IMR-90 (cell line): Measurements from ENCODE around the gene HDAC8.

Experiments
- CEBPB ChIP-seq: IDR thresholded peaks from 2 replicates; pipeline ENCODE4 v1.6.1; 2012; ENCODE audit warnings: low read depth, low read length, improper control_type of control experiment
- CTCF ChIP-seq: conservative IDR thresholded peaks from 2 replicates; pipeline ENCODE4 v1.5.1; 2012; ENCODE audit warnings: mild to moderate bottlenecking, low read depth, low read length, improper control_type of control experiment
- SMC3 ChIP-seq: fragments of 150-350 bp; IDR thresholded peaks from 2 replicates; pipeline ENCODE4 v1.6.1; 2016; ENCODE audit warnings: low read depth, mild to moderate bottlenecking, antibody characterized with exemption, low read length, moderate library complexity

DNA sequence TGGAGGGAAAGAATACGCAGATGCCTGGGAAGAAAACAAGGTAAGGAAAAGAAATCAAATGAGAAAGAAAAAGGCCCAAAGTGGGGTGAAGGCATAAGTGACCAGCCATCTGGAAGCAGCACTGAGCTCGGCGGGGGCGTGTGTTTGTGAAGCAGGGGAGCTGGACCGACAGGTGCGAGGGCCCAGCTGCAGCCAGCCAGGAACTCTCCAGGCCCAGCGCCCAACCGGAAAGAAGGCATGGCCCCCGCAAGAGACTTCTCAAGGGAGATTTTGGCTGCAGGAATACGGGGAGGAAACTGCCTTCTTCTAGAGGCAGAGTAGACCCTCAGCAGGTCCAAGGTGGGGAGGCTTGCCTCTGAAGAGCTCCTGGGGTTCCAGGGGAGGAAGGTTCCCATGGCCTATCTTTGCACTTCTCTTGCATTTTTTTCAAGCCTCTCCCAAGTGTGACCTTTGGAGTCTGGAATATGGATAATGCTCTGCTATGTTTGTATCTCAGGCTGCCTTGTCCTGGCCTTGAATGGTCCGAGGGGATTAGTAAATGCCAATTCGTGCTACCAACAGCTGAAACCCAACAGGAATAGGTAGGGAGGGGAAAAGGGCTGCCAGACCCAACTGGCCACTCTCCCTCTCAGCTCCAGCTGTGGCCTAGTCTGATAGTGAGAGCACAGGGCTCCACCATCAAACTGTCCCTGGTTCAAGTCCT lies 256.1 kb downstream of the HDAC8 start:
- TF ChIP-seq CEBPB (no peak), SMC3 (no peak), CTCF (no peak)
